Measurements from ENCODE around the gene BLOC1S1. TPM values are rescaled to one million over a fixed set of nuclear protein-coding genes. Genes with fewer than 3 reads are reported as not detected.

The BLOC1S1 gene
- total RNA-seq, 1 donor from 2014 or later, result 67.3 TPM

GRCh38 chr12:55707219-55707671, 8.6 kb upstream of the BLOC1S1 start:
- no peak for TF ChIP-seq CTCF (IDR thresholded peaks at IDR 0.05)
- Mint-ChIP-seq H3K27ac (ENCODE audit: unreplicated experiment) (no peak overlapping the region), H3K4me1 (ENCODE audit: low read depth) (peaks cover 39% of the 10 kb centered on the region), H3K4me3 (ENCODE audit: unreplicated experiment) (peak overlapping the region; percentile 75), H3K27me3 (ENCODE audit: low read depth) (peaks cover 23% of the 10 kb centered on the region), H3K9me3 (ENCODE audit: low read depth) (no peaks in the 10 kb centered on the region), H3K36me3 (ENCODE audit: low read depth) (no peaks in the 10 kb centered on the region)
- peak; percentile 76 for DNase-seq (ENCODE audit: low spot score)

- peaks cover 25% of the 10 kb centered on the region for H3K27me3 Mint-ChIP-seq (ENCODE audit: low read depth)
Observed at GRCh38 chr12:55707841-55708694, 7.8 kb upstream of the BLOC1S1 start, which contains the start of gene ITGA7. Gene ITGA7 (minus strand): TSS chr12:55707904. CDS start chr12:55707682, 222 bp downstream.

GRCh38 chr12:55708695-55709233, 7.1 kb upstream of the BLOC1S1 start:
- Mint-ChIP-seq H3K27me3 (ENCODE audit: low read depth) (peaks cover 25% of the 10 kb centered on the region), H3K36me3 (ENCODE audit: low read depth) (no peaks in the 10 kb centered on the region), H3K27ac (ENCODE audit: unreplicated experiment) (no peak overlapping the region), H3K4me3 (ENCODE audit: unreplicated experiment) (peak overlapping the region; percentile 75), H3K4me1 (ENCODE audit: low read depth) (peaks cover 37% of the 10 kb centered on the region), H3K9me3 (ENCODE audit: low read depth) (no peaks in the 10 kb centered on the region)
- peak; percentile 22 for DNase-seq (ENCODE audit: low spot score)
- TF ChIP-seq CTCF (IDR thresholded peaks at IDR 0.05), result no peak

More at GRCh38 chr12:55707841-55708694, 7.8 kb upstream of the BLOC1S1 start, which contains the start of gene ITGA7:
- Mint-ChIP-seq H3K4me1 (ENCODE audit: low read depth) (peaks cover 39% of the 10 kb centered on the region), H3K27ac (ENCODE audit: unreplicated experiment) (peak within 1 kb of the TSS; percentile 36), H3K9me3 (ENCODE audit: low read depth) (no peaks in the 10 kb centered on the region), H3K4me3 (ENCODE audit: unreplicated experiment) (peak within 1 kb of the TSS; percentile 75), H3K36me3 (ENCODE audit: low read depth) (no peaks in the 10 kb centered on the region)
- TF ChIP-seq CTCF (IDR thresholded peaks at IDR 0.05), result no peak
- DNase-seq (ENCODE audit: low spot score), result peak; percentile 86

GRCh38 chr12:55711786-55712553, 3.9 kb upstream of the BLOC1S1 start:
- no peak for TF ChIP-seq CTCF (IDR thresholded peaks at IDR 0.05)
- Mint-ChIP-seq H3K4me1 (ENCODE audit: low read depth) (peaks cover 38% of the 10 kb centered on the region), H3K4me3 (ENCODE audit: unreplicated experiment) (no peak overlapping the region), H3K9me3 (ENCODE audit: low read depth) (no peaks in the 10 kb centered on the region), H3K27ac (ENCODE audit: unreplicated experiment) (no peak overlapping the region), H3K27me3 (ENCODE audit: low read depth) (peaks cover 22% of the 10 kb centered on the region), H3K36me3 (ENCODE audit: low read depth) (no peaks in the 10 kb centered on the region)
- DNase-seq (ENCODE audit: low spot score), result peak; percentile 10
